ENCODE data around the gene FILIP1.

Gene FILIP1

DNA sequence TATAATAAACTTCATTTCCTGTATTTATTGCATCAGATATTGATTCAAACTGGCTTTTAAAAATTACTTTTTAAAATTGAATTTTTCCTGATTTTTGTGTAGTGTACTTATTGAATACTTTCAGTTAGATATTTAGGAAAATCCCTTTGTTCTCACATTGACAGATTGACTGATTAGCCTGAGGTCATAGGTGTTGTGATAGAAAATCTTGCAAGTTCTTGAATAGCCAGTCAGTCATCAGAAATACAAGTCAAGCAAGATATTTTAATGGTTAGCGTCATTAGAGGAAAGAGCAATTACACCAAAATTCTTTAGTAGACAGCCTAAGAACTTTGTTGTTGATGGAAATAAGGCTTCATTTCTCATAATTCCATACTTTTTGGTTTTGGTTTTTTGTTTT, 205.6 kb downstream of the FILIP1 start:
- Histone ChIP-seq H3K9me3 (ENCODE audit: severe bottlenecking) (no peaks in the 10 kb centered on the region), H3K27me3 (ENCODE audit: insufficient read depth, low read depth, severe bottlenecking) (no peaks in the 10 kb centered on the region), H3K4me3 (ENCODE audit: low read depth, low read length) (no peak overlapping the region), H3K36me3 (peaks cover 5% of the 10 kb centered on the region), H3K27ac (no peak overlapping the region)
- no peak for TF ChIP-seq CTCF (IDR thresholded peaks at IDR 0.05; ENCODE audit: low read depth, low read length)
- no peak for DNase-seq

- Histone ChIP-seq H3K4me3 (ENCODE audit: low read depth, low read length) (no peak overlapping the region), H3K9me3 (ENCODE audit: severe bottlenecking) (no peaks in the 10 kb centered on the region), H3K27me3 (ENCODE audit: insufficient read depth, low read depth, severe bottlenecking) (no peaks in the 10 kb centered on the region), H3K27ac (no peak overlapping the region), H3K36me3 (peaks cover 5% of the 10 kb centered on the region)
- DNase-seq: no peak
- TF ChIP-seq CTCF (IDR thresholded peaks at IDR 0.05; ENCODE audit: low read depth, low read length): no peak
Measured at GRCh38 chr6:75287424-75287823, 206.2 kb downstream of the FILIP1 start.

DNA sequence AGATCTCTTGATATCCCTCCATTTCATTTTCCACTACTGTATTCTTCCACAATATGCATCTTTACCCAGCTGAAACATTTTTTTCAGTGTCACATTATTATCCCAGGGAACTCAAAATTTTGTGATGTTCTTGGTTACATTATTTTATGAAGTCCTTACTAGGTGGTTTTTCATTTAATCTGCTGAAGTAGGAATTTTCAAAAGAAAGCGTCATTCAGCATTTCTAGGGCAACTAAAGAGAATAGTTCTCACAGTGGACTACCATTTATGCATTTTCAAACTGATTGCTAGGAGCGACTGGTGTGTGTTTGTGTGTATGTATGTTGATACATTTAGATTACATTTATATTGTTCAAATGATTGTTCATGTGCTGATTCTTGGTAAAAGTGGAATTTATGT, 206.6 kb downstream of the FILIP1 start:
- H3K27ac ChIP-seq: no peak overlapping the region
- TF ChIP-seq CTCF (IDR thresholded peaks at IDR 0.05; ENCODE audit: low read depth, low read length): no peak
- no peak overlapping the region for H3K4me3 ChIP-seq (ENCODE audit: low read depth, low read length)

DNA sequence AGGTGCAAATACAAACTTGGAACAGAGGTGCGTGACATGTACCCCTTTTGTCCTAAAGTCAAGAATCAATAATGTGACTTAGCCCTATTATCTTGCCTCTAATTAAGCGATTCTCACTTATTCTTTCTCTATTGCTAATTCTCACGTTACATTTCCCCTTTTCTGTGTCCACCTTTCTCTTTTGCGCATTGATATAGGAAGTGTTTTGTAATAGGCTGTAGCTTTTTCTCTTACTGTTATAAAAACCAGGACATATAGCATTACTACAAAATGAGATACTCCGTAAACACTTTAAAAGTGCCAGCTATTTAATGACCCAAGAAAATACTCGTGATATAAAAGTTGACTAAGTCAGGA, 208.3 kb downstream of the FILIP1 start:
- Histone ChIP-seq H3K4me3 (ENCODE audit: low read depth, low read length) (peak overlapping the region; percentile 98), H3K27ac (peak overlapping the region; percentile 85), H3K27me3 (ENCODE audit: insufficient read depth, low read depth, severe bottlenecking) (no peaks in the 10 kb centered on the region), H3K36me3 (peaks cover 5% of the 10 kb centered on the region), H3K9me3 (ENCODE audit: severe bottlenecking) (no peaks in the 10 kb centered on the region)
- DNase-seq: no peak
- TF ChIP-seq CTCF (IDR thresholded peaks at IDR 0.05; ENCODE audit: low read depth, low read length): no peak

More for the DNA sequence above, 206.6 kb downstream of the FILIP1 start:
- Histone ChIP-seq H3K9me3 (ENCODE audit: severe bottlenecking) (no peaks in the 10 kb centered on the region), H3K36me3 (peaks cover 5% of the 10 kb centered on the region), H3K27me3 (ENCODE audit: insufficient read depth, low read depth, severe bottlenecking) (no peaks in the 10 kb centered on the region)
- DNase-seq: no peak

GRCh38 chr6:75284632-75285282, 208.8 kb downstream of the FILIP1 start, which contains the start of gene TMEM30A:
Gene TMEM30A, minus strand, starts transcription at chr6:75284792. Its CDS starts 154 bp downstream, at chr6:75284638.
- H3K27me3 ChIP-seq (ENCODE audit: insufficient read depth, low read depth, severe bottlenecking): no peaks in the 10 kb centered on the region
- peaks cover 5% of the 10 kb centered on the region for H3K36me3 ChIP-seq
- peak within 1 kb of the TSS; percentile 87 for H3K27ac ChIP-seq
- no peak for TF ChIP-seq CTCF (IDR thresholded peaks at IDR 0.05; ENCODE audit: low read depth, low read length)
- peak; percentile 98 for DNase-seq
- peak within 1 kb of the TSS; percentile 98 for H3K4me3 ChIP-seq (ENCODE audit: low read depth, low read length)
- no peaks in the 10 kb centered on the region for H3K9me3 ChIP-seq (ENCODE audit: severe bottlenecking)
